NT2/D1 (cell line): Measurements from ENCODE around the gene WDR27.

Experiments
- SUZ12 ChIP-seq: IDR thresholded peaks from 2 replicates; pipeline ENCODE4 v1.6.1; 2011; ENCODE audit not compliant: insufficient read length, insufficient read depth; ENCODE audit errors: extremely low read depth
- ZNF274 ChIP-seq: IDR thresholded peaks from 2 replicates; pipeline ENCODE4 v1.6.1; 2011; ENCODE audit warnings: mild to moderate bottlenecking, low read depth, low read length

- TF ChIP-seq ZNF274: no peak
- no peak for TF ChIP-seq SUZ12
Measured at GRCh38 chr6:169439710-169440109, 262.1 kb downstream of the WDR27 start.
